OCI-LY7 (cell line): ENCODE data around the gene ANKRD44. TPM values are rescaled to one million over a fixed set of nuclear protein-coding genes. Genes with fewer than 3 reads are reported as not detected.

ENCODE experiments used
- BruUV-seq: library from RNA; stranded (reverse); fragments of 400-500 nt; replicated peaks from 2 replicates; lab custom pipeline; 2021; lab: Mats Ljungman, UMichigan
- CTCF ChIA-PET: fragments of 300-600 bp; sonication (Branson Sonifier 250); formaldehyde crosslinking; loops from one replicate; lab custom pipeline; 2022; ENCODE audit warnings: antibody characterized with exemption; ENCODE audit not compliant: unreplicated experiment; lab: Charles Lee
- POLR2A ChIA-PET: fragments of 300-600 bp; sonication (Branson Sonifier 250); formaldehyde crosslinking; loops from one replicate; lab custom pipeline; 2022; ENCODE audit warnings: antibody characterized with exemption; lab: Charles Lee
- DNase-seq: peaks from one replicate; pipeline ENCODE4 v3.0.0-alpha.2; 2015; ENCODE audit warnings: low spot score
- H2AFZ ChIP-seq: fragments of 200-600 bp; sonication (generic), shearing (Covaris generic); 2 replicates; pipeline ENCODE4 v1.6.1; 2014; ENCODE audit warnings: mild to moderate bottlenecking, antibody characterized with exemption, low read length, moderate library complexity
- H3K27ac ChIP-seq: fragments of 200-600 bp; sonication (generic); 2 replicates; pipeline ENCODE4 v1.5.1; 2014; ENCODE audit warnings: mixed run types, low read depth, mild to moderate bottlenecking, moderate library complexity, low read length, inconsistent platforms; ENCODE audit not compliant: poor library complexity, severe bottlenecking
- H3K36me3 ChIP-seq: fragments of 200-600 bp; sonication (generic); 2 replicates; pipeline ENCODE4 v1.6.1; 2014; ENCODE audit warnings: mild to moderate bottlenecking, antibody characterized with exemption, low read length, moderate library complexity, mixed read lengths; ENCODE audit not compliant: insufficient read depth
- H3K4me1 ChIP-seq: fragments of 200-600 bp; sonication (generic); 2 replicates; pipeline ENCODE4 v1.5.1; 2014; ENCODE audit warnings: mild to moderate bottlenecking, low read length; ENCODE audit not compliant: insufficient read depth, poor library complexity, severe bottlenecking
- H3K4me2 ChIP-seq: fragments of 200-600 bp; sonication (generic); 2 replicates; pipeline ENCODE4 v1.6.1; 2014; ENCODE audit warnings: mild to moderate bottlenecking, low read length
- H3K4me3 ChIP-seq: fragments of 200-600 bp; sonication (generic); 2 replicates; pipeline ENCODE4 v1.5.1; 2014; ENCODE audit warnings: mild to moderate bottlenecking, low read depth, low read length; ENCODE audit not compliant: poor library complexity, severe bottlenecking
- H3K79me2 ChIP-seq: fragments of 200-600 bp; sonication (generic); 2 replicates; pipeline ENCODE4 v1.6.1; 2016; ENCODE audit warnings: low read depth, mild to moderate bottlenecking, low read length, moderate library complexity, mixed read lengths; ENCODE audit not compliant: insufficient read depth
- H3K9me2 ChIP-seq: fragments of 200-600 bp; sonication (generic); 2 replicates; pipeline ENCODE4 v1.6.1; 2016; ENCODE audit warnings: mild to moderate bottlenecking, low read length, mixed read lengths; ENCODE audit not compliant: insufficient read depth
- H3K9me3 ChIP-seq: fragments of 200-600 bp; sonication (generic); 2 replicates; pipeline ENCODE4 v1.6.1; 2014; ENCODE audit warnings: mild to moderate bottlenecking, mixed run types, low read length, mixed read lengths
- H4K20me1 ChIP-seq: fragments of 200-600 bp; sonication (generic); 2 replicates; pipeline ENCODE4 v1.6.1; 2014; ENCODE audit warnings: mild to moderate bottlenecking, antibody characterized with exemption, low read length, moderate library complexity, mixed read lengths; ENCODE audit not compliant: insufficient read depth
- EZH2phosphoT487 ChIP-seq: fragments of 200-600 bp; sonication (generic); IDR thresholded peaks from 2 replicates; pipeline ENCODE4 v1.6.1; 2018; ENCODE audit warnings: low read depth, borderline replicate concordance, mild to moderate bottlenecking, mixed run types, antibody characterized with exemption, low read length, moderate library complexity, mixed read lengths
- intact Hi-C: fragments of 100-400 bp; cut with micrococcal nuclease; formaldehyde crosslinking; loops from one replicate; pipeline ENCODE4 v1.10.0; 2022; ENCODE audit not compliant: unreplicated experiment
- total RNA-seq, 2 experiments: library from RNA; depleted of rRNA in 1 of 2; stranded (reverse); fragments of >200 nt in 1 of 2; shearing (Covaris generic) in 1 of 2; gene quantifications; 2 replicates each; pipeline ENCODE4 v1.2.3, GENCODE V29; 2014 to 2022
- TF ChIP-seq, protein P1 (sequence below): fragments of 200-600 bp; sonication (generic); conservative IDR thresholded peaks from 2 replicates; pipeline ENCODE4 v1.5.1; 2014; ENCODE audit warnings: mild to moderate bottlenecking, antibody characterized with exemption, low read length, moderate library complexity, mixed read lengths

ANKRD44 gene
- total RNA-seq, 2 experiments from 2014 or later, result 69.4 to 73.7 TPM

DNA sequence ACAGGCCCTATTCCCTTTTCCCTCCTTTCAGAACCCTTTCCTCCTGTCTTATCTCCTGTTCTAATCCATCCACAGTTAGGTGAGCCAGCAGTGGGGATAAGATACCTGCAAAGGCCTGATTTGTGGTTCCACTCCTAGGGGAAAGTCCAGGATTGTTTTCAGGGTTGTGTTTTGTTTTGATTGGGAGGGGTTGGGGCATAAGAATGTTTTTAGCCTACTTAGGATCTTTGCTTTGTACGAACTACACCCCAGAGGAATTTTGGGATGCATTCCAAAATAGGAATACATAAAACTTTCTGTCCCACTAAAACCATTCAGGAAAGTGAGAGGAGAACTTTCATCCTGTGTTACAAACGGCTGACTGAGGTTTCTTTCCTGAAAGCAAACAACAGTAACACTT, 233.2 kb downstream of the ANKRD44 start:
- intact Hi-C loops, result no loop called here
- TF ChIP-seq, protein P1, sequence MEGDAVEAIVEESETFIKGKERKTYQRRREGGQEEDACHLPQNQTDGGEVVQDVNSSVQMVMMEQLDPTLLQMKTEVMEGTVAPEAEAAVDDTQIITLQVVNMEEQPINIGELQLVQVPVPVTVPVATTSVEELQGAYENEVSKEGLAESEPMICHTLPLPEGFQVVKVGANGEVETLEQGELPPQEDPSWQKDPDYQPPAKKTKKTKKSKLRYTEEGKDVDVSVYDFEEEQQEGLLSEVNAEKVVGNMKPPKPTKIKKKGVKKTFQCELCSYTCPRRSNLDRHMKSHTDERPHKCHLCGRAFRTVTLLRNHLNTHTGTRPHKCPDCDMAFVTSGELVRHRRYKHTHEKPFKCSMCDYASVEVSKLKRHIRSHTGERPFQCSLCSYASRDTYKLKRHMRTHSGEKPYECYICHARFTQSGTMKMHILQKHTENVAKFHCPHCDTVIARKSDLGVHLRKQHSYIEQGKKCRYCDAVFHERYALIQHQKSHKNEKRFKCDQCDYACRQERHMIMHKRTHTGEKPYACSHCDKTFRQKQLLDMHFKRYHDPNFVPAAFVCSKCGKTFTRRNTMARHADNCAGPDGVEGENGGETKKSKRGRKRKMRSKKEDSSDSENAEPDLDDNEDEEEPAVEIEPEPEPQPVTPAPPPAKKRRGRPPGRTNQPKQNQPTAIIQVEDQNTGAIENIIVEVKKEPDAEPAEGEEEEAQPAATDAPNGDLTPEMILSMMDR, result no peak
- TF ChIP-seq EZH2phosphoT487, result no peak
- BruUV-seq, result no TSS peak

DNA sequence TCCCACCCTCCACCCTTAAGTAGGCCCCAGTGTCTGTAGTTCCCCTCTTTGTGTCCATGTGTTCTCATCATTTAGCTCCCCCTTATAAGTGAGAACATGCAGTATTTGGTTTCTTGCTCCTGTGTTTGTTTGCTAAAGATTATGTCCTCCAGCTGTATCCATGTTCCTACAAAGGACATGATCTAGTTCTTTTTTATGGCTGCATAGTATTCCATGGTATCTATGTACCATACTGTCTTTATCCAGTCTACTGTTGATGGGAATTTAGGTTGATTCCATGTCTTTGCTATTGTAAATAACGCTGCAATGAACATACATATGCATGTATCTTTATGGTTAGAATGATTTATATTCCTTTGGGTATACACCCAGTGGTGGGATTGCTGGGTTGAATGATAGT, 233.9 kb downstream of the ANKRD44 start:
- BruUV-seq, result TSS peak; percentile 43
- Histone ChIP-seq H3K4me3 (no peak overlapping the region), H3K4me1 (peaks cover 12% of the 10 kb centered on the region), H2AFZ (no peak overlapping the region), H3K9me2 (no peaks in the 10 kb centered on the region), H4K20me1 (no peaks in the 10 kb centered on the region), H3K4me2 (no peak overlapping the region), H3K79me2 (no peaks in the 10 kb centered on the region), H3K27ac (no peak overlapping the region), H3K9me3 (no peaks in the 10 kb centered on the region), H3K36me3 (peaks cover 49% of the 10 kb centered on the region)
- DNase-seq, result no peak
- intact Hi-C loops, result no loop called here
- TF ChIP-seq EZH2phosphoT487, result no peak
- TF ChIP-seq, protein P1, result no peak
- ChIA-PET POLR2A (no interaction called here), CTCF (no interaction called here)

More for the DNA sequence above, 233.2 kb downstream of the ANKRD44 start:
- peaks cover 12% of the 10 kb centered on the region for H3K4me1 ChIP-seq
- H3K4me2 ChIP-seq, result no peak overlapping the region
- no peak overlapping the region for H3K27ac ChIP-seq
- H3K4me3 ChIP-seq, result no peak overlapping the region
- no peaks in the 10 kb centered on the region for H4K20me1 ChIP-seq
- ChIA-PET POLR2A (no interaction called here), CTCF (no interaction called here)
- no peak overlapping the region for H2AFZ ChIP-seq
- no peak for DNase-seq
- peaks cover 52% of the 10 kb centered on the region for H3K36me3 ChIP-seq
- no peaks in the 10 kb centered on the region for H3K9me3 ChIP-seq
- H3K79me2 ChIP-seq, result no peaks in the 10 kb centered on the region
- H3K9me2 ChIP-seq, result no peaks in the 10 kb centered on the region

DNA sequence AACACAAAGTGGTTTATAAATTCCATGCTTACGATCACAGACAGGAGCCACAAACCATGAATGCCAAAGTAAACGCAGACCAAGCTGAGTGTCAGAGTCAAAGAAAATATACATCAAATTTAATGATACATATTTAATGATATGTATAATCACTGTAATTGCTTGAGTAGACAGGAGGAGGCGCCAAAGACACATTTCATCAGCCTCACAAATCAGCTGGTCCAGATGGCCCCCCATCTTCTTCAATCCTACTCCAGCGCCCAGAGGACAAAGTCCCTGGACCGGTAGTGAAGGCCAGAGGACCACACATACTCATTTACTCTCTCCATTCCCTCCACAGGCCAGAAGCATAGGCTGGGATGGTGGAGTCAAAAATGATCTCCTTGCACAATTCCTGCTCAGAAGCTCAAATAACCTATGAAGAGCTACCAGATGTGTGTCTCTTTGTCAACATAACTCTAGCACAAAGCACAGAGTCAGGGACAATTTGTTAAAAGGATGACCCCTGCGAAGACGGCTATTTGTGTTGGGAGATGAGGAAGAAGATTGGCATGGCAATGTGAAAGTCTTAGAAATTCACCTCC, 234.7 kb downstream of the ANKRD44 start:
- ChIA-PET POLR2A (interaction anchor here (1.1 to 1.5 kb wide), 2 partner anchors 11 to 23 kb away, joined by 4 to 6 read pairs; no protein-coding TSS in a partner anchor), CTCF (interaction anchor here (0.8 kb wide), 1 partner anchor 11 kb away, joined by 3 read pairs; no protein-coding TSS in a partner anchor)
- peak; percentile 23 for DNase-seq

More for the DNA sequence above, 234.7 kb downstream of the ANKRD44 start:
- H4K20me1 ChIP-seq, result no peaks in the 10 kb centered on the region
- H3K4me3 ChIP-seq, result no peak overlapping the region
- H3K4me2 ChIP-seq, result no peak overlapping the region
- H3K36me3 ChIP-seq, result peaks cover 46% of the 10 kb centered on the region
- no peak overlapping the region for H2AFZ ChIP-seq
- no peaks in the 10 kb centered on the region for H3K9me2 ChIP-seq
- peaks cover 12% of the 10 kb centered on the region for H3K4me1 ChIP-seq
- no peaks in the 10 kb centered on the region for H3K9me3 ChIP-seq
- no peak for TF ChIP-seq EZH2phosphoT487
- TF ChIP-seq, protein P1, result peak; percentile 81
- no peaks in the 10 kb centered on the region for H3K79me2 ChIP-seq
- no peak overlapping the region for H3K27ac ChIP-seq
- BruUV-seq, result no TSS peak
- intact Hi-C loops, result no loop called here
